Stomach (tissue), 4 donors: ENCODE data around the gene TECPR1.

Experiments used
- CTCF ChIP-seq, 7 experiments: fragments of 450-650 bp in 4 of 7; fragments of 200-600 bp in 3 of 7; sonication (generic) in 3 of 7; IDR thresholded peaks; one replicate each; pipeline ENCODE4 v1.5.1; 2016 to 2019; ENCODE audit warnings: antibody characterized with exemption in 7 of 7, control low read depth in 2 of 7, mild to moderate bottlenecking in 1 of 7
- EP300 ChIP-seq: sonication (generic); formaldehyde crosslinking; IDR thresholded peaks from one replicate; pipeline ENCODE4 v1.6.1; 2017; ENCODE audit warnings: antibody characterized with exemption
- POLR2A ChIP-seq, 4 donors: fragments of 450-650 bp; IDR thresholded peaks; one replicate each; pipeline ENCODE4 v1.6.1; 2016; ENCODE audit warnings: antibody characterized with exemption in 4 of 4, control low read depth in 2 of 4, mild to moderate bottlenecking in 1 of 4, moderate library complexity in 1 of 4
- POLR2AphosphoS5 ChIP-seq, 3 donors: sonication (generic); formaldehyde crosslinking; IDR thresholded peaks; one replicate each; pipeline ENCODE4 v1.6.1; 2016; ENCODE audit warnings: antibody characterized with exemption in 3 of 3

GRCh38 chr7:98227939-98228338 lies 24.1 kb downstream of the TECPR1 start:
- TF ChIP-seq POLR2A (IDR thresholded peaks at IDR 0.05), result no peak
- no peak for TF ChIP-seq CTCF (IDR thresholded peaks at IDR 0.05)
- TF ChIP-seq POLR2AphosphoS5 (IDR thresholded peaks at IDR 0.05), result no peak
- no peak for TF ChIP-seq EP300
